Effector memory CD4-positive, alpha-beta T cell (primary cell): Measurements from ENCODE around the gene SRRM1.

ENCODE experiments used
- DNase-seq, 3 donors: peaks; one replicate each; pipeline ENCODE4 v3.0.0-alpha.2; 2020
- H3K27ac ChIP-seq: 2 replicates; pipeline ENCODE4 v1.7.0; 2013; ENCODE audit warnings: mild to moderate bottlenecking, low read length, moderate library complexity; ENCODE audit not compliant: insufficient read depth, poor library complexity, severe bottlenecking
- H3K27me3 ChIP-seq: replicated peaks from 2 replicates; pipeline ENCODE4 v1.7.0; 2013; ENCODE audit warnings: mild to moderate bottlenecking, low read length; ENCODE audit not compliant: insufficient read depth, control insufficient read depth, poor library complexity, severe bottlenecking
- H3K36me3 ChIP-seq: 2 replicates; pipeline ENCODE4 v1.7.0; 2013; ENCODE audit warnings: mild to moderate bottlenecking, low read length, moderate library complexity; ENCODE audit not compliant: control insufficient read depth, insufficient read depth
- H3K4me1 ChIP-seq: 2 replicates; pipeline ENCODE4 v1.7.0; 2013; ENCODE audit warnings: low read length, mild to moderate bottlenecking; ENCODE audit not compliant: control insufficient read depth, insufficient read depth, poor library complexity, severe bottlenecking
- H3K4me3 ChIP-seq: 2 replicates; pipeline ENCODE4 v1.7.0; 2013; ENCODE audit warnings: low read length, low read depth, mild to moderate bottlenecking; ENCODE audit not compliant: insufficient read depth, poor library complexity, severe bottlenecking
- H3K9me3 ChIP-seq: 2 replicates; pipeline ENCODE4 v1.7.0; 2013; ENCODE audit warnings: mild to moderate bottlenecking, low read length, moderate library complexity; ENCODE audit not compliant: control insufficient read depth
- total RNA-seq, 3 donors: gene quantifications; one replicate each; lab custom pipeline; 2026; lab: John Stamatoyannopoulos, UW

SRRM1 gene, protein sequence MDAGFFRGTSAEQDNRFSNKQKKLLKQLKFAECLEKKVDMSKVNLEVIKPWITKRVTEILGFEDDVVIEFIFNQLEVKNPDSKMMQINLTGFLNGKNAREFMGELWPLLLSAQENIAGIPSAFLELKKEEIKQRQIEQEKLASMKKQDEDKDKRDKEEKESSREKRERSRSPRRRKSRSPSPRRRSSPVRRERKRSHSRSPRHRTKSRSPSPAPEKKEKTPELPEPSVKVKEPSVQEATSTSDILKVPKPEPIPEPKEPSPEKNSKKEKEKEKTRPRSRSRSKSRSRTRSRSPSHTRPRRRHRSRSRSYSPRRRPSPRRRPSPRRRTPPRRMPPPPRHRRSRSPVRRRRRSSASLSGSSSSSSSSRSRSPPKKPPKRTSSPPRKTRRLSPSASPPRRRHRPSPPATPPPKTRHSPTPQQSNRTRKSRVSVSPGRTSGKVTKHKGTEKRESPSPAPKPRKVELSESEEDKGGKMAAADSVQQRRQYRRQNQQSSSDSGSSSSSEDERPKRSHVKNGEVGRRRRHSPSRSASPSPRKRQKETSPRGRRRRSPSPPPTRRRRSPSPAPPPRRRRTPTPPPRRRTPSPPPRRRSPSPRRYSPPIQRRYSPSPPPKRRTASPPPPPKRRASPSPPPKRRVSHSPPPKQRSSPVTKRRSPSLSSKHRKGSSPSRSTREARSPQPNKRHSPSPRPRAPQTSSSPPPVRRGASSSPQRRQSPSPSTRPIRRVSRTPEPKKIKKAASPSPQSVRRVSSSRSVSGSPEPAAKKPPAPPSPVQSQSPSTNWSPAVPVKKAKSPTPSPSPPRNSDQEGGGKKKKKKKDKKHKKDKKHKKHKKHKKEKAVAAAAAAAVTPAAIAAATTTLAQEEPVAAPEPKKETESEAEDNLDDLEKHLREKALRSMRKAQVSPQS
- 139 to 196 (median 142) reads per million in 3 donors for total RNA-seq

- peak; percentile 99 to 100 (median 99) for DNase-seq
- no peaks in the 10 kb centered on the region for H3K9me3 ChIP-seq
- H3K27me3 ChIP-seq = no peaks in the 10 kb centered on the region
- H3K27ac ChIP-seq = peak within 1 kb of the TSS; percentile 99
- peaks cover 23% of the 10 kb centered on the region for H3K4me1 ChIP-seq
- H3K36me3 ChIP-seq = peaks cover 23% of the 10 kb centered on the region
- peak within 1 kb of the TSS; percentile 96 for H3K4me3 ChIP-seq
Observed at GRCh38 chr1:24642481-24643362, at the start of gene SRRM1. Gene SRRM1 (plus strand): TSS chr1:24643302. CDS start chr1:24643327, 25 bp downstream.

GRCh38 chr1:24594328-24594598 lies 48.8 kb upstream of the SRRM1 start:
- Histone ChIP-seq H3K36me3 (no peaks in the 10 kb centered on the region), H3K27ac (no peak overlapping the region), H3K4me3 (no peak overlapping the region), H3K27me3 (no peaks in the 10 kb centered on the region), H3K9me3 (no peaks in the 10 kb centered on the region), H3K4me1 (no peaks in the 10 kb centered on the region)
- DNase-seq = no peak

DNA sequence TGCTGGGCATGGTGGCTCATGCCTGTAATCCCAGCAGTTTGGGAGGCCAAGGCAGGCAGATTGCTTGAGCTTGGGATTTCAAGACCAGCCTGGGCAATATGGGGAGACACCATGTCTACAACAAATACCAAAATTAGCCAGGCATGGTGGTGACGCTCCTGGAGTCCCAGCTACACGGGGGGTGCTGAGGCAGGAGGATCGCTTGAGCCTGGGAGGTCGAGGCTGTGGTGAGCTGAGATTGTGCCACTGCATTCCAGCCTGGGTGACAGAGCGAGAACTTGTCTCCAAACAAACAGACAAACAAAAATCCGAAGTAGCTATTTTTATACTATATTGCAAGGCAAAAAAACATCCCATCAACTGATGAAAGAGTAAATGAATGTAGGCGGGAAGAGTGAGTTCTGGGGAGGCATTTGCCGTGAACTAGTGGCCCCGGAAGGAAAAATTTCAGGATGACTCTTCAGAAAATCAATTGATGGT lies 46.7 kb upstream of the SRRM1 start:
- DNase-seq = no peak
- Histone ChIP-seq H3K9me3 (no peaks in the 10 kb centered on the region), H3K27me3 (no peaks in the 10 kb centered on the region), H3K27ac (no peak overlapping the region), H3K4me3 (no peak overlapping the region), H3K4me1 (no peaks in the 10 kb centered on the region), H3K36me3 (no peaks in the 10 kb centered on the region)

DNA sequence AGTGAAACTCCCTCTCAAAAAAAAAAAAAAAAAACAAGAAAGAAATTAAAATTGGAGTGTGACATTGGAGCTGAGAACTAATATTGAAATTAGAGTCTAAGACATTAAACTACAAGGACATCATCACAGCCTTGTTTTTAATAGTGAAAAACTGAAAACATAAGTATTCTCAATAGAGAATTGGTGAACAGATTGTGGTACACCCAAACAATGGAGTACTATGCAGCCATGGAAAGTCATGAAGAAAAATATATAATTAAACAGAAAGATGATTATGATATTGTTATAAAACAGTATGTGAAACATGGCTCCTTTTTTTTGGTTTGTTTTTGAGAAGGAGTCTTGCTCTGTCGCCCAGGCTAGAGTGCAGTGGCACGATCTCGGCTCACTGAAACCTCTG lies 43.8 kb upstream of the SRRM1 start:
- Histone ChIP-seq H3K4me1 (no peaks in the 10 kb centered on the region), H3K36me3 (no peaks in the 10 kb centered on the region)

DNA sequence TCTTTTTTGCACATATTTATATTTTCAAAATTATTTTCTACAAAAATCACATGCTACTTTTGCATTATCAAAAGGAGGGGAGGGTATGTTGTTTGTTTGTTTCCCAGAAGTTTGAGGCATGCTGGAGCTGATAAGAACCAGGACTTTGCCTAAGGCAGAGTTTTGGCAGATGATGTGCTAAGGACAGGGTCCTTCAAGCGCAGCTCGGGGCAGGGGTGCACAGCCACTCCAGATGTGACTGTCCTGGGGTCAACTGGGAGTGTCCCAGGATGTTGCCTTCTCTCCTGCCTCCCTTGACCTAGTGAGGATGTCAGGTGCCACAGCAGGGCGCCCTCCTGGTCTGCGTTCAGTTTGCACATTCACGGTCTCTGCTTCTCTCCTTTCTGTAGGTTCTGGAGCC lies 42.6 kb upstream of the SRRM1 start:
- H3K4me1 ChIP-seq = no peaks in the 10 kb centered on the region
- no peaks in the 10 kb centered on the region for H3K9me3 ChIP-seq
- no peaks in the 10 kb centered on the region for H3K36me3 ChIP-seq
- no peak overlapping the region for H3K27ac ChIP-seq
- no peaks in the 10 kb centered on the region for H3K27me3 ChIP-seq
- no peak for DNase-seq
- no peak overlapping the region for H3K4me3 ChIP-seq

More for the DNA sequence above, 43.8 kb upstream of the SRRM1 start:
- Histone ChIP-seq H3K27ac (no peak overlapping the region), H3K4me3 (no peak overlapping the region), H3K27me3 (no peaks in the 10 kb centered on the region), H3K9me3 (no peaks in the 10 kb centered on the region)
- DNase-seq = no peak

GRCh38 chr1:24605534-24606295 lies 37.4 kb upstream of the SRRM1 start:
- Histone ChIP-seq H3K27ac (no peak overlapping the region), H3K27me3 (no peaks in the 10 kb centered on the region)

DNA sequence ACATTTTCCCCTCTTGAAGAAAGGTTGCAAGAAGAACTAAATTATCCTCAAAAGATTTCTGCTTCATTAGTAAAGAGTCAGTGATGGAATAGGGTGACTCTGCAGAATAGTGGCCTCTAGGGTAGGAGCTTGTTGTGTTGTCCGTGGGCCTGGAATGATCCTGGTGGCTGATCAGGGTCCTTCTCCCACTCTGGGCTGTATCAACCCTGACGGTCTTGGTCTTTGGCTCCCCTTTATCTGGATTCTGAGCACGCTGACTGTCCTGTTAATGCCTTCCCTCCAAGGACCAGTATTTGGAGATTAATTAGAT lies 36.9 kb upstream of the SRRM1 start:
- Histone ChIP-seq H3K4me3 (no peak overlapping the region), H3K4me1 (no peaks in the 10 kb centered on the region), H3K36me3 (no peaks in the 10 kb centered on the region), H3K27me3 (no peaks in the 10 kb centered on the region), H3K9me3 (no peaks in the 10 kb centered on the region), H3K27ac (no peak overlapping the region)
- no peak for DNase-seq

More at GRCh38 chr1:24605534-24606295, 37.4 kb upstream of the SRRM1 start:
- Histone ChIP-seq H3K4me3 (no peak overlapping the region), H3K9me3 (no peaks in the 10 kb centered on the region), H3K36me3 (no peaks in the 10 kb centered on the region), H3K4me1 (no peaks in the 10 kb centered on the region)
- DNase-seq = no peak

DNA sequence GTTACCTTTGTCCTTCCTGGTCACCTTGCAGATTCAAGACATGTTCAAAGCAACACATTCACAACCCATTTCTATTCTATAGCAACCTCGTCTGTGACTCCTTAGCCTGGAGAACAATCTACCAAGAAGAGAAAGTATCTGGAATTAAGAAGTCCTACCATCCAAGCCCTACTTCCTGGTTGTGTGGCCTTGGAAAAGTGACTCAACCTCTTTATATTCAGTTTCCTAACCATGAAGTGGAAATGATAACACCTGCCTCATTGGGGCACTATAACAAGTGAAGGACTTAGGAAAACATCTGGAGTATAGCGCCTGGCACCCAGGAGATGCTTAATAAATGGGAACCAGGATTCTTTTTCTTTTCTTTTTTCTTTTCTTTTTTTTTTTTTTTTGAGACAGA lies 36.5 kb upstream of the SRRM1 start:
- no peaks in the 10 kb centered on the region for H3K9me3 ChIP-seq
- H3K27me3 ChIP-seq = no peaks in the 10 kb centered on the region
- no peak overlapping the region for H3K4me3 ChIP-seq
- no peak for DNase-seq
- no peaks in the 10 kb centered on the region for H3K36me3 ChIP-seq
- no peak overlapping the region for H3K27ac ChIP-seq
- no peaks in the 10 kb centered on the region for H3K4me1 ChIP-seq

- no peaks in the 10 kb centered on the region for H3K4me1 ChIP-seq
- no peaks in the 10 kb centered on the region for H3K9me3 ChIP-seq
- no peaks in the 10 kb centered on the region for H3K27me3 ChIP-seq
- H3K4me3 ChIP-seq = no peak overlapping the region
- no peaks in the 10 kb centered on the region for H3K36me3 ChIP-seq
- DNase-seq = no peak
- no peak overlapping the region for H3K27ac ChIP-seq
Observed at GRCh38 chr1:24609949-24610517, 33.1 kb upstream of the SRRM1 start.
